Measurements from ENCODE around the gene DTX4.

The DTX4 gene

DNA sequence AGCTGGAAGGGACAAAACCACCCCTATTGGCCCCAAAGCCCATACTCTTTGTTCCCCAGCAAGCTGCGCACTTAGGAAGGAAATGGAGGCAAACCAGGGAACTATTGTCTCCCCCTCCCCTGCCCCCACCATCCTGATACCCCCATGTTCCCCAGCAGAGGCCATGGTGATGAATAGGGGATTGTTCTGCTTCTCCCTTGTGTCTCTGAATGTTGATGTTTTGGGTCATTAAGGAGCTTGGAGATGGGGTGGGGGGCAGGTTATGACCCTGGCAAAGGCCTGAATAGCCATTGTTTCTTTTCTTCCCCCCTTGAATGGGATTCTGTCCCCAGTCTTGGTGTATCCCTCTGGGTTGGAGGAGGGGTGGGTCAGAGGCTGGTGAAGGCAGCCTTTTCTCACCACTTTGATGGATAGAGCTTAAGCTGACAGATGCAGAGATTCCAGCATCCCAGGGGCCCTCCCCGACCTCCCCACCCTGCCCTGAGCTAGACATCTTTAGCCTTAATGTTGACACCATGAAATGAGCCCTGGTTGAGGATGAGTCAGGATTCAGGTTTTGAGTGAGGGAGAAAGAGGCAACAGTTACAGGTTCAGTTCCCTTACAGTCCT lies 8.3 kb downstream of the DTX4 start:
- H3K9me3 Mint-ChIP-seq, result no peaks in the 10 kb centered on the region
- DNase-seq (ENCODE audit: low spot score), result no peak
- no peaks in the 10 kb centered on the region for H3K36me3 Mint-ChIP-seq (ENCODE audit: low read depth)
- H3K27me3 Mint-ChIP-seq (ENCODE audit: low read depth), result peaks cover 19% of the 10 kb centered on the region
- no peaks in the 10 kb centered on the region for H3K4me1 Mint-ChIP-seq (ENCODE audit: low read depth)
- H3K27ac Mint-ChIP-seq, result no peak overlapping the region
- no peak overlapping the region for H3K4me3 Mint-ChIP-seq

- DNase-seq (ENCODE audit: low spot score), result no peak
These were observed 9.0 kb downstream of the DTX4 start for GRCh38 chr11:59180907-59181306.

DNA sequence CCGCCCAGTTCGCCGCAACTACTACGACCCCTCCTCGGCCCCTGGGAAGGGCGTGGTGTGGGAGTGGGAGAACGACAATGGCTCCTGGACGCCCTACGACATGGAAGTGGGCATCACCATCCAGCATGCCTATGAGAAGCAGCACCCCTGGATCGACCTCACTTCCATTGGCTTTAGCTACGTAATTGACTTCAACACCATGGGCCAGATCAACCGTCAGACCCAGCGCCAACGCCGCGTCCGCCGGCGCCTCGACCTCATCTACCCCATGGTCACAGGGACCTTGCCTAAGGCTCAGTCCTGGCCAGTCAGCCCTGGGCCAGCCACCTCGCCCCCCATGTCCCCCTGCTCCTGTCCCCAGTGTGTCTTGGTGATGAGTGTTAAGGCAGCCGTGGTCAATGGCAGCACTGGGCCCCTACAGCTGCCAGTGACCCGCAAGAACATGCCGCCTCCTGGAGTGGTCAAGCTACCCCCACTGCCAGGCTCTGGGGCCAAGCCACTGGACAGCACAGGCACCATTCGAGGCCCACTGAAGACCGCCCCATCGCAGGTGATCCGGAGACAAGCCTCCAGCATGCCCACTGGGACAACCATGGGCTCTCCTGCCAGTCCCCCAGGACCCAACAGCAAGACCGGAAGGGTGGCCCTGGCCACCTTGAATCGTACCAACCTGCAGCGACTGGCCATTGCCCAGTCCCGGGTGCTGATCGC lies 10.0 kb downstream of the DTX4 start:
- DNase-seq (ENCODE audit: low spot score), result no peak
- H3K27ac Mint-ChIP-seq, result no peak overlapping the region
- no peak overlapping the region for H3K4me3 Mint-ChIP-seq
- H3K9me3 Mint-ChIP-seq, result no peaks in the 10 kb centered on the region
- no peaks in the 10 kb centered on the region for H3K36me3 Mint-ChIP-seq (ENCODE audit: low read depth)
- peaks cover 13% of the 10 kb centered on the region for H3K27me3 Mint-ChIP-seq (ENCODE audit: low read depth)
- H3K4me1 Mint-ChIP-seq (ENCODE audit: low read depth), result no peaks in the 10 kb centered on the region

More at GRCh38 chr11:59180907-59181306, 9.0 kb downstream of the DTX4 start:
- no peak overlapping the region for H3K4me3 Mint-ChIP-seq
- H3K9me3 Mint-ChIP-seq, result no peaks in the 10 kb centered on the region
- no peaks in the 10 kb centered on the region for H3K36me3 Mint-ChIP-seq (ENCODE audit: low read depth)
- peaks cover 14% of the 10 kb centered on the region for H3K27me3 Mint-ChIP-seq (ENCODE audit: low read depth)
- H3K4me1 Mint-ChIP-seq (ENCODE audit: low read depth), result no peaks in the 10 kb centered on the region
- no peak overlapping the region for H3K27ac Mint-ChIP-seq

DNA sequence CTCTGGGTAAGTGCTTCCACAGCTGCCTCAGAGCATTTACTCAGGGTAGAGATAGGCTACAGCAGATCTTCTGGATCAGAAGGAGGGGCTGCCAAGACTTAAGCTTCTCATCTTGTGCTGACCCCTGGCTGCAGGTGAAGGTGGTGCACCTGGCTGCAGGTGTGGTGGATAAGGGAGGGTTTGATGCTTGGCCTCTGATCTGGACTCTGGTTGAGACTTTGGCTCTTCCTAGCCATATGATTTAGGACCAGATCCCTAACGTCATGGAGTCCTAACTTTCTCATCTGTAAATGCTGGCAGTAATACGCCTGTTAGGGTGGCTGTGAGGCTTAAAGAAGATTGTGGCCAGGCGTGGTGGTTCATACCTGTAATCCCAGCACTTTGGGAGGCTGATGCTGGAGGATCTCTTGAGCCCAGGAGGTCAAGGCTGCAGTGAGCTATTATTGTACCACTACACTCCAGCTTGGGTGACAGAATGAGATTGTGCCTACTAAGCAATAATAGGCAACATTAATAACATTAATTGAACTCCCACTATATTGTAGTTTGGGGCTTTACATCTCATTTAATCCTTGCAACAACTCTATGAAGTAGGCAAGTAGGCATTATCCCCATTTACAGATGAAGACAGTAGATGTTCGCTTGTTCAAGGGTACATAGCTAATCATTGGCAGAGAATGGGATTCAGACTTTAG lies 10.7 kb downstream of the DTX4 start:
- Mint-ChIP-seq H3K4me3 (no peak overlapping the region), H3K27ac (no peak overlapping the region), H3K27me3 (ENCODE audit: low read depth) (peaks cover 7% of the 10 kb centered on the region), H3K4me1 (ENCODE audit: low read depth) (no peaks in the 10 kb centered on the region), H3K9me3 (no peaks in the 10 kb centered on the region), H3K36me3 (ENCODE audit: low read depth) (no peaks in the 10 kb centered on the region)
- no peak for DNase-seq (ENCODE audit: low spot score)

DNA sequence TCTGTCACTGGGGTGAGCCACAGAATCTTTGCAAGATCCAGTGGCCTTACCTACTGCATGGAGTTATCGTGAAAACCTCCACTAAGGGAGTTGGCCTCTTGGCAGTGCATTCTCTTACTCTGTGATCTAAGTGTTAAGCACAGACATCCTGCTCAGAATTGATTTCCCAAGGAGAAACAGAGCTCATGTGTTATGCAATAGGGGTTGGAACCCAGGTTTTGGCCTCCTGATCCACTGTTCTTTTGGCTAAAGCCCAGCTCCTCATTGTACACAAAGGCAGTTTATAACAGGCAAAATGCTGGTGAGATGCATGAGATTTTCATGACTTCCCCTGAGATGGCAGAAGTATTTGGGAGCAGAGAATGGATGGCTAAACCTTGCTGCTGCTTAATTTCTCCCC lies 11.8 kb downstream of the DTX4 start:
- Mint-ChIP-seq H3K4me3 (no peak overlapping the region), H3K36me3 (ENCODE audit: low read depth) (no peaks in the 10 kb centered on the region), H3K4me1 (ENCODE audit: low read depth) (no peaks in the 10 kb centered on the region), H3K9me3 (no peaks in the 10 kb centered on the region), H3K27ac (no peak overlapping the region), H3K27me3 (ENCODE audit: low read depth) (peaks cover 2% of the 10 kb centered on the region)
- no peak for DNase-seq (ENCODE audit: low spot score)

DNA sequence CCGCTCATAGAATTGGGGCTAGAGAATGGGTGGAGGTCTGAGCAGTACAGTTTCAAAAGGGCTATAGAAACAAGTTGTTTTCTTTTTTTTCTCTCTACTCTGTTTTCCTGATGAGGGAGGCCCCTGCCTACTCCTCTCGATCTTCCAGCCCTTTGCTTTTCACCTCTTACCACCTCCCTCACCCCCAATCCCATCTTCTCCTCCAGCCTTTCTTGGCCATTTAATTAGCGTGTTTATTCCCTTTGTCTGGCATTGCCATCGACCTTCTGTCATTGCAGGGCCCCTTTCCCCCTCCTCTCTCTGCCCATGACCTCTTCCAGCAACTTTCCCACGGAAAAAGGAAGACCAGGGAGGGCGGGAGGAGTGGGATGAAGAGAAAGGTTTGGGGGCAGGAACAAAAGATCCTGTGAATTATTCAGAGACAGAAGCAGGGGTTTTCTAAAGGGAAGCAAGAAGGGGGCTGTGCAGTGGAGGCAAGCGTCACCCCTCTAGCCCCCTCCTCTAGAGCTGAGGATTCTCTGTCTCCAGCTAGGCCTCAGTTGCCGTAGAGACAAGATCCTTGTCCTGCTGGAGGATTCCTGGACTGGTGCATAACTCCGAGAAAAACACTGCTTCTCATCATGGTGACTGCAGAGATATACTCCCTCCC lies 12.9 kb downstream of the DTX4 start:
- H3K9me3 Mint-ChIP-seq, result no peaks in the 10 kb centered on the region
- peaks cover 2% of the 10 kb centered on the region for H3K27me3 Mint-ChIP-seq (ENCODE audit: low read depth)
- DNase-seq (ENCODE audit: low spot score), result no peak
- H3K4me1 Mint-ChIP-seq (ENCODE audit: low read depth), result no peaks in the 10 kb centered on the region
- no peaks in the 10 kb centered on the region for H3K36me3 Mint-ChIP-seq (ENCODE audit: low read depth)
- no peak overlapping the region for H3K4me3 Mint-ChIP-seq
- H3K27ac Mint-ChIP-seq, result no peak overlapping the region

DNA sequence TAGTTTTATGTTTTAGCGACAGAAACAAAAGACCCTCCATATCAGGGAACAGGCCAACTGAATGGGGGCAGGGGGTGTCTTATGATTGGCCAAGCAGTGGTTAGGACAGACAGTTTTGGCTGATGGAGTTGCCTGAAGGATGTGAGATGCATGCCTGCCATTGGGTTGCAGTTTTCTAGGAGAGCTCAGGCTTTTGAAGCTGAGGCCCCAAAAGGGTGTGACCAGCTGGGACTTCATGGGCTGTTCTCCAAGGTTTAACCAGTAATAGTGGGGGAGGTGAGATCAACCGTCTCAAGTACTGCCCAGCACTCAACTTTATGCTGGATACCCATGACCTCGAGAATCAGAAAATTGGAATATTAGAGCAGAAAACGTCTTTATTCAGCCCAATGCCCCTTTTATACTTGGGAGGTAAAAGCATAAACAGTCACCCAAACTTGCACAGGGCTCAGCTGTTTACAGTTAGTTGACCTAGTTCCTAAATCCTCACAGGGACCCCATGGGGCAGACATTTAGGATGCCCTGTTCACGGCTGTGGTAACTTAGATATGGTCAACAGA lies 13.5 kb downstream of the DTX4 start:
- no peaks in the 10 kb centered on the region for H3K9me3 Mint-ChIP-seq
- no peak overlapping the region for H3K27ac Mint-ChIP-seq
- DNase-seq (ENCODE audit: low spot score), result no peak
- H3K36me3 Mint-ChIP-seq (ENCODE audit: low read depth), result no peaks in the 10 kb centered on the region
- no peaks in the 10 kb centered on the region for H3K4me1 Mint-ChIP-seq (ENCODE audit: low read depth)
- no peak overlapping the region for H3K4me3 Mint-ChIP-seq
- peaks cover 2% of the 10 kb centered on the region for H3K27me3 Mint-ChIP-seq (ENCODE audit: low read depth)

DNA sequence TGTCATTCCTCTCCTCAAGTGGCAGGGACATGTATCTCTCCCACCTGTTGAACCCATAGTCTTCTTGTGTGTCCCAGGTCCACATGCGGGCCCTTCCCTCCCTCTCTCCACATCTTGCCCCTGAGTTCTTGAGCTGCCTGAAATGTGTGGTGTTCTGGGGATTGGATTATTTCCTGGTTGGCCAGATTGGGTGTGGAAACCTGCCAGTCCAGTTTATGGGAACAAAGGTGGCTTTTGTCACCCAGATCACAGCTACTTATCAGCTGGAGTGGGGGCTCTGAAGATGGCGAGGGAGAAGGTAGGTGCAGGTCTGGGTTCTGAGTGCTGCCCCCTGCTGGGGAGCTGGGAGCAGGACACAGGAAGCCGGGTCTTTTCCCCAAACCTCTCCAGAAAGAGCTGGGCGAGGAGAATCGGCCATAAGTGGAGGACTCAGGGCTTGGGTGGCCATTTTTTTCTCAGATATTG lies 14.2 kb downstream of the DTX4 start:
- Mint-ChIP-seq H3K9me3 (no peaks in the 10 kb centered on the region), H3K27ac (no peak overlapping the region), H3K27me3 (ENCODE audit: low read depth) (peaks cover 5% of the 10 kb centered on the region), H3K36me3 (ENCODE audit: low read depth) (no peaks in the 10 kb centered on the region), H3K4me1 (ENCODE audit: low read depth) (no peaks in the 10 kb centered on the region), H3K4me3 (no peak overlapping the region)
- DNase-seq (ENCODE audit: low spot score), result peak; percentile 16

DNA sequence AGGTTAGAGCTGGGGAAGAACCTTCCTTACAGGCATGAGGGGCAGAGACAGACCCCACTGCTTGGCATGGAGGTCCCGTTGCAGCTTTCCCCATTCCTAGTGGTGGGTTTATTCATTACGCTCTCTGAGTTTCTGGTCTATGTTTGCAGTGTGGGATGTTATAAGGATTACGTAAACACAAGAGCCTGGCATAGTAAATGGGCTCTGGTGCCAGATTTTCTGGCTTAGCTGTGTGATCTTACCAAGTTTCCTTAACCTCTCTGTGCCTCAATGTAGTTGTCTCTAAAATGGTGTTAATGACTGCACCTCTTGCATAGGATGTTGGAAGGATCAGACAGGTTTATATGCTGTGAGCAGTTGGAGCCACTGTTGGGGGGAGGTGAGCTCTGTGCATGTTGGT lies 15.1 kb downstream of the DTX4 start:
- Mint-ChIP-seq H3K36me3 (ENCODE audit: low read depth) (no peaks in the 10 kb centered on the region), H3K4me1 (ENCODE audit: low read depth) (no peaks in the 10 kb centered on the region), H3K9me3 (no peaks in the 10 kb centered on the region), H3K4me3 (no peak overlapping the region), H3K27ac (no peak overlapping the region), H3K27me3 (ENCODE audit: low read depth) (peaks cover 5% of the 10 kb centered on the region)
- DNase-seq (ENCODE audit: low spot score), result no peak

GRCh38 chr11:59187587-59187986 lies 15.7 kb downstream of the DTX4 start:
- no peak overlapping the region for H3K27ac Mint-ChIP-seq
- H3K9me3 Mint-ChIP-seq, result no peaks in the 10 kb centered on the region
- no peak for DNase-seq (ENCODE audit: low spot score)
- H3K36me3 Mint-ChIP-seq (ENCODE audit: low read depth), result no peaks in the 10 kb centered on the region
- H3K4me1 Mint-ChIP-seq (ENCODE audit: low read depth), result no peaks in the 10 kb centered on the region
- H3K4me3 Mint-ChIP-seq, result no peak overlapping the region
- H3K27me3 Mint-ChIP-seq (ENCODE audit: low read depth), result peaks cover 5% of the 10 kb centered on the region

- peaks cover 2% of the 10 kb centered on the region for H3K27me3 Mint-ChIP-seq (ENCODE audit: low read depth)
- no peaks in the 10 kb centered on the region for H3K9me3 Mint-ChIP-seq
- no peak overlapping the region for H3K4me3 Mint-ChIP-seq
- DNase-seq (ENCODE audit: low spot score), result no peak
- H3K4me1 Mint-ChIP-seq (ENCODE audit: low read depth), result no peaks in the 10 kb centered on the region
- no peak overlapping the region for H3K27ac Mint-ChIP-seq
- H3K36me3 Mint-ChIP-seq (ENCODE audit: low read depth), result no peaks in the 10 kb centered on the region
These were observed 17.0 kb downstream of the DTX4 start for GRCh38 chr11:59188954-59189353.

- no peaks in the 10 kb centered on the region for H3K36me3 Mint-ChIP-seq (ENCODE audit: low read depth)
- peaks cover 2% of the 10 kb centered on the region for H3K27me3 Mint-ChIP-seq (ENCODE audit: low read depth)
- H3K27ac Mint-ChIP-seq, result no peak overlapping the region
- H3K4me3 Mint-ChIP-seq, result no peak overlapping the region
- DNase-seq (ENCODE audit: low spot score), result no peak
- no peaks in the 10 kb centered on the region for H3K4me1 Mint-ChIP-seq (ENCODE audit: low read depth)
- no peaks in the 10 kb centered on the region for H3K9me3 Mint-ChIP-seq
These were observed 18.1 kb downstream of the DTX4 start for GRCh38 chr11:59189986-59190385.

DNA sequence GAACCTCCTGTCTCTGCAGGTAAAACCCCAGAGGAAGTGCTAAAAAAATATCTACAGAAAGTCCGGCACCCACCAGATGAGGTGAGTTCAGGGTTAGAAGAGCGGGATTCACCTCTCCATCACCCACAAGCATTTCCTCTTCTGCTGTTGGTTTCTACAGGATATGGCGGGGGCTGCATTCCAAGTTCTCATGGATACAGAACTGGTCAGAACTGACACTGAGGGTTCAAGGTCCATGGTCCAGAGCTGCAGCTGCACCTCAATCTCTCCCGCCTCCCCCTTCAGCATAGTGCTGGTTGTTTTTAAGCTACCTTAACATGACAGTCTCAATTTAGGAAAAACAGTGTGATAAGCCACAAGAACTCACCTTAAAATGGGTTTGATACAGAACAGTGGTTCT lies 19.2 kb downstream of the DTX4 start:
- Mint-ChIP-seq H3K36me3 (ENCODE audit: low read depth) (no peaks in the 10 kb centered on the region), H3K9me3 (no peaks in the 10 kb centered on the region), H3K4me3 (no peak overlapping the region), H3K27ac (no peak overlapping the region), H3K27me3 (ENCODE audit: low read depth) (peaks cover 5% of the 10 kb centered on the region), H3K4me1 (ENCODE audit: low read depth) (no peaks in the 10 kb centered on the region)
- DNase-seq (ENCODE audit: low spot score), result no peak

- DNase-seq (ENCODE audit: low spot score), result no peak
- H3K4me1 Mint-ChIP-seq (ENCODE audit: low read depth), result no peaks in the 10 kb centered on the region
- H3K36me3 Mint-ChIP-seq (ENCODE audit: low read depth), result no peaks in the 10 kb centered on the region
- no peak overlapping the region for H3K27ac Mint-ChIP-seq
- peaks cover 5% of the 10 kb centered on the region for H3K27me3 Mint-ChIP-seq (ENCODE audit: low read depth)
- no peaks in the 10 kb centered on the region for H3K9me3 Mint-ChIP-seq
- H3K4me3 Mint-ChIP-seq, result no peak overlapping the region
These were observed 20.0 kb downstream of the DTX4 start for GRCh38 chr11:59191890-59192289.
